Lower leg skin (tissue), 4 donors: ENCODE results near the gene MRTO4. TPM values are rescaled to one million over a fixed set of nuclear protein-coding genes. Genes with fewer than 3 reads are reported as not detected.
A peak's percentile ranks its signal among the peaks of the same experiment; 100 is the strongest.
"Not testable (repeated sequence)": the region's sequence is repeated elsewhere in the genome, so short reads cannot be mapped to it uniquely, and the experiment has no call there.

Experiments used
- DNase-seq, 2 donors: peaks; one replicate each; pipeline ENCODE4 v3.0.0-alpha.2; 2019; ENCODE audit warnings: low spot score in 2 of 2
- H3K4me3 ChIP-seq: fragments of 200-600 bp; sonication (generic); 2 replicates; pipeline ENCODE4 v1.5.1; 2017; ENCODE audit warnings: mild to moderate bottlenecking, low read depth; ENCODE audit not compliant: poor library complexity, severe bottlenecking
- CTCF ChIP-seq, 3 donors: fragments of 450-650 bp; IDR thresholded peaks; one replicate each; pipeline ENCODE4 v1.5.1; 2016; ENCODE audit warnings: antibody characterized with exemption in 3 of 3, mild to moderate bottlenecking in 3 of 3, moderate library complexity in 2 of 3
- POLR2A ChIP-seq, 2 donors: fragments of 450-650 bp; IDR thresholded peaks; one replicate each; pipeline ENCODE4 v1.6.1; 2016 to 2017; ENCODE audit warnings: antibody characterized with exemption in 2 of 2, mild to moderate bottlenecking in 1 of 2, moderate library complexity in 1 of 2
- WGBS, 2 donors: methylation state at CpG; one replicate each; pipeline ENCODE4 v1.1.5; 2018; 5-methylcytosine and 5-hydroxymethylcytosine counted together
- intact Hi-C: fragments of 100-400 bp; cut with DNase I; formaldehyde crosslinking; loops from one replicate; pipeline ENCODE4 v1.15.0; 2023; ENCODE audit warnings: low total_unique reads
- total RNA-seq, 4 donors: library from RNA; depleted of rRNA; stranded (reverse); fragments of >200 nt; gene quantifications; one replicate each; pipeline ENCODE4 v1.1.0, GENCODE V29; 2016

MRTO4 gene
- total RNA-seq, 4 donors from 2014 or later, result 12.4 to 26.4 (median 20.9) TPM

- peak in 1 of 2 donors; percentile 29 for DNase-seq
Observed at GRCh38 chr1:19210772-19211549, 40.6 kb upstream of the MRTO4 start.

GRCh38 chr1:19212167-19212566 lies 39.4 kb upstream of the MRTO4 start:
- H3K4me3 ChIP-seq, result no peak overlapping the region
- TF ChIP-seq CTCF (IDR thresholded peaks at IDR 0.05) (no peak), POLR2A (IDR thresholded peaks at IDR 0.05) (no peak)
- intact Hi-C loops, result no loop called here
- no peak for DNase-seq

More at GRCh38 chr1:19210772-19211549, 40.6 kb upstream of the MRTO4 start:
- peak overlapping the region; percentile 70 for H3K4me3 ChIP-seq
- intact Hi-C loops, result no loop called here
- 17 to 18% methylated on average over 12 of the region's 12 CpGs for WGBS, 2 donors
- TF ChIP-seq CTCF (IDR thresholded peaks at IDR 0.05) (no peak), POLR2A (IDR thresholded peaks at IDR 0.05) (no peak)

- 95 to 100% methylated on average over 1 of the region's 1 CpG for WGBS, 2 donors
- DNase-seq, result no peak
Observed at GRCh38 chr1:19213580-19213979, 38.0 kb upstream of the MRTO4 start.

GRCh38 chr1:19216585-19216984 lies 35.0 kb upstream of the MRTO4 start:
- 90 to 95% methylated on average over 4 of the region's 4 CpGs for WGBS, 2 donors

More at GRCh38 chr1:19213580-19213979, 38.0 kb upstream of the MRTO4 start:
- TF ChIP-seq POLR2A (IDR thresholded peaks at IDR 0.05) (no peak), CTCF (IDR thresholded peaks at IDR 0.05) (no peak)
- intact Hi-C loops, result no loop called here
- no peak overlapping the region for H3K4me3 ChIP-seq

GRCh38 chr1:19219451-19219850 lies 32.2 kb upstream of the MRTO4 start:
- DNase-seq, result peak in 1 of 2 donors; percentile 13
- intact Hi-C loops, result no loop called here
- no peak overlapping the region for H3K4me3 ChIP-seq
- TF ChIP-seq CTCF (IDR thresholded peaks at IDR 0.05) (no peak), POLR2A (IDR thresholded peaks at IDR 0.05) (no peak)
- 80 to 82% methylated on average over 7 of the region's 7 CpGs for WGBS, 2 donors

More at GRCh38 chr1:19216585-19216984, 35.0 kb upstream of the MRTO4 start:
- DNase-seq, result peak in 1 of 2 donors; percentile 34
- intact Hi-C loops, H3K4me3 ChIP-seq: not testable (repeated sequence)

- intact Hi-C loops, result no loop called here
- TF ChIP-seq POLR2A (IDR thresholded peaks at IDR 0.05) (no peak), CTCF (IDR thresholded peaks at IDR 0.05) (no peak)
- peak in 1 of 2 donors; percentile 5 for DNase-seq
- 90% methylated on average over 8 of the region's 8 CpGs for WGBS, 2 donors
- no peak overlapping the region for H3K4me3 ChIP-seq
Observed at GRCh38 chr1:19220080-19220846, 31.3 kb upstream of the MRTO4 start.
